CD4-positive, alpha-beta memory T cell (primary cell): Measurements from ENCODE around the gene ZBTB46. TPM values are rescaled to one million over a fixed set of nuclear protein-coding genes. Genes with fewer than 3 reads are reported as not detected.
A peak's percentile ranks its signal among the peaks of the same experiment; 100 is the strongest.

Experiments
- CTCF ChIA-PET: fragments of 350-600 bp; sonication (Branson Sonifier 250); formaldehyde crosslinking; loops from one replicate; lab custom pipeline; 2021; ENCODE audit warnings: inconsistent platforms; ENCODE audit not compliant: partially characterized antibody; lab: Charles Lee
- POLR2A ChIA-PET: fragments of 350-600 bp; sonication (Branson Sonifier 250); formaldehyde crosslinking; loops from one replicate; lab custom pipeline; 2021; ENCODE audit not compliant: partially characterized antibody; lab: Charles Lee
- DNase-seq, 5 donors: peaks; one replicate each; pipeline versions ENCODE4 v3.0.0 to v3.0.0-alpha.2; 2020 to 2022; ENCODE audit warnings: mixed read lengths in 1 of 5
- H3K27ac ChIP-seq: one replicate; pipeline ENCODE4 v1.7.0; 2013; ENCODE audit warnings: low read depth, low read length
- H3K27me3 ChIP-seq: 2 replicates; pipeline ENCODE4 v1.7.0; 2013; ENCODE audit warnings: mild to moderate bottlenecking, low read length, moderate library complexity; ENCODE audit not compliant: insufficient read depth
- H3K36me3 ChIP-seq: 2 replicates; pipeline ENCODE4 v1.7.0; 2013; ENCODE audit warnings: mild to moderate bottlenecking, low read length, moderate library complexity; ENCODE audit not compliant: insufficient read depth
- H3K4me1 ChIP-seq: 2 replicates; pipeline ENCODE4 v1.7.0; 2013; ENCODE audit warnings: mild to moderate bottlenecking, low read length, moderate library complexity; ENCODE audit not compliant: insufficient read depth
- H3K4me3 ChIP-seq, 2 donors: one replicate each; pipeline ENCODE4 v1.7.0; 2013; ENCODE audit warnings: low read length in 2 of 2, mild to moderate bottlenecking in 1 of 2
- H3K9me3 ChIP-seq, 2 donors: one replicate each; pipeline ENCODE4 v1.7.0; 2013; ENCODE audit warnings: low read length in 2 of 2, control low read depth in 1 of 2; ENCODE audit not compliant: control insufficient read depth in 1 of 2
- H3K27ac Mint-ChIP-seq, 7 donors: one replicate each; pipeline ENCODE4 v1.8.0; 2020 to 2021; ENCODE audit warnings: mixed read lengths in 7 of 7, mild to moderate bottlenecking in 6 of 7, inconsistent platforms in 3 of 7, moderate library complexity in 3 of 7
- H3K27me3 Mint-ChIP-seq, 2 donors: one replicate each; pipeline ENCODE4 v1.8.0; 2020 to 2021; ENCODE audit warnings: mixed read lengths in 2 of 2
- H3K36me3 Mint-ChIP-seq, 2 donors: one replicate each; pipeline ENCODE4 v1.8.0; 2020 to 2021; ENCODE audit warnings: mixed read lengths in 2 of 2, inconsistent platforms in 1 of 2, mild to moderate bottlenecking in 1 of 2
- H3K4me1 Mint-ChIP-seq, 4 donors: one replicate each; pipeline ENCODE4 v1.8.0; 2020 to 2021; ENCODE audit warnings: mixed read lengths in 4 of 4, mild to moderate bottlenecking in 1 of 4
- H3K4me3 Mint-ChIP-seq, 8 donors: one replicate each; pipeline ENCODE4 v1.8.0; 2020 to 2021; ENCODE audit warnings: mixed read lengths in 8 of 8, mild to moderate bottlenecking in 7 of 8, moderate library complexity in 6 of 8, inconsistent platforms in 3 of 8
- H3K9me3 Mint-ChIP-seq, 8 donors: one replicate each; pipeline ENCODE4 v1.8.0; 2020 to 2021; ENCODE audit warnings: mixed read lengths in 8 of 8, mild to moderate bottlenecking in 5 of 8, inconsistent platforms in 3 of 8, moderate library complexity in 1 of 8
- intact Hi-C: fragments of 100-400 bp; cut with micrococcal nuclease; formaldehyde crosslinking; loops from one replicate; pipeline ENCODE4 v1.15.1; 2023
- polyA plus RNA-seq, 2 donors: library from polyadenylated mRNA; unstranded; fragments of 300-500 nt; fragmentation: Illumina TruSeq; gene quantifications; one replicate each; pipeline ENCODE4 v1.2.3, GENCODE V29; 2021
- total RNA-seq, 2 experiments: library from RNA; stranded (reverse); gene quantifications; one replicate each; pipeline ENCODE4 v1.2.3, GENCODE V29; 2021

The ZBTB46 gene
- total and polyA plus RNA-seq, 4 experiments from 2014 or later = 0.09 to 0.87 (median 0.28) TPM; not detected in 1

DNA sequence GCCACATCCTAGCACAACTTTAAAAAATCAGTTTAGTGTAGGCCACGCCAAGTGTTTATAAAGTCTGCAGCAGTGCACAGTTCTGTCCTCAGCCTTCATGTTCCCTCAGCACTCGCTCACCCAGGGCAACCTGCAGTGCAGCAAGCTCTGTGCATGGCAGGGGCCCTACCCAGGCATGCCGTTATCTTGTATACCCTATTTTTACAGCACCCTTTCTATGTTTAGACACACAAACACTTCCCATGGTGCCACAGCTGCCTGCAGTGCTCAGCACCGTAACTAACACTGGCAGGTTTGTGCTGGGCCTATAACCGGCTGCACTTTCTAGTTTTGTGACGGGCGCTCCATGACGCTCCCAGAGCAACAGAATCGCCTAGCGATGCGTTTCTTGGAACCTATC lies 43.8 kb downstream of the ZBTB46 start:
- POLR2A ChIA-PET = interaction anchor here (1.7 kb wide), 1 partner anchor 249 kb away, joined by 5 read pairs; the partner anchor contains the start of gene PTK6
- no peak overlapping the region for H3K27ac ChIP-seq
- Mint-ChIP-seq H3K4me3 (no peak overlapping the region), H3K27ac (no peak overlapping the region), H3K27me3 (peaks cover 0 to 2% of the 10 kb centered on the region in 2 donors), H3K4me1 (peaks cover 5 to 17% (median 8%) of the 10 kb centered on the region in 4 donors), H3K36me3 (no peaks in the 10 kb centered on the region), H3K9me3 (no peaks in the 10 kb centered on the region)
- intact Hi-C loops = loop anchor here (2.0 kb wide), 1 partner anchor 333 kb away; no protein-coding TSS in a partner anchor
- no peak overlapping the region for H3K4me3 ChIP-seq
- H3K36me3 ChIP-seq = no peaks in the 10 kb centered on the region
- peaks cover 5% of the 10 kb centered on the region for H3K4me1 ChIP-seq
- H3K27me3 ChIP-seq = no peaks in the 10 kb centered on the region
- no peaks in the 10 kb centered on the region for H3K9me3 ChIP-seq
- CTCF ChIA-PET = interaction anchor here (1.0 to 5.7 kb wide), 6 partner anchors 7 to 186 kb away, joined by 3 to 39 read pairs (median 8); partner anchors contain the start of gene TPD52L2
- no peak for DNase-seq

DNA sequence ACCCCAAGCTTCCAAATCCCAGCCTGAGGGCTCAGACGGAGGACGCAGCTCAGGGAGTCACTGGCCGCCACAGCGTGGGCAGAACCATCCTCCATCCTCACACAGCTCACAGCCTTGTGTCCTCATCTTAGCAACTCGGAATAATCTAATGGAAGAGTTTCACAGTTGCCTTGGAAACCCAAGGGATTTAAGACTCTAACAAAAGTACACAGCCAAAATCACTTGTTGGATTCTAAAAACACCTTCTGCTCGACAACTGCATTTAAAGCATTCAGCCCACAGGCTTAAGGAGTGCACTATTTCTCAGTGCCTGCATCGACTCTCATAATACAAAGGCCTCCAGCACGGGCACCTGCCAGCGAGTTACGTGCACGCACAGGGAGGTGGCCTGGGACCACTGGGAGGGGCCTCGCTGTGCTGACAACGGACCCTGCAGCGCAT lies 45.4 kb downstream of the ZBTB46 start:
- H3K27me3 Mint-ChIP-seq = no peaks in the 10 kb centered on the region
- Histone ChIP-seq H3K4me1 (peaks cover 14% of the 10 kb centered on the region), H3K4me3 (no peak overlapping the region), H3K27ac (no peak overlapping the region), H3K9me3 (no peaks in the 10 kb centered on the region), H3K27me3 (no peaks in the 10 kb centered on the region), H3K36me3 (no peaks in the 10 kb centered on the region)
- H3K4me3 Mint-ChIP-seq = peak overlapping the region in 1 of 8 donors; percentile 21
- H3K4me1 Mint-ChIP-seq = peaks cover 14 to 27% (median 17%) of the 10 kb centered on the region in 4 donors
- DNase-seq = no peak
- ChIA-PET CTCF (interaction anchor here (0.8 to 5.7 kb wide), 25 partner anchors 8 to 357 kb away, joined by 3 to 39 read pairs (median 4); partner anchors contain the start of genes ARFRP1, LIME1, PTK6 and TPD52L2), POLR2A (interaction anchor here (1.0 to 1.7 kb wide), 5 partner anchors 35 to 248 kb away, joined by 4 to 8 read pairs (median 5); partner anchors contain the start of genes ARFRP1, LIME1, PTK6 and TPD52L2)
- intact Hi-C loops = loop anchor here (1.0 to 2.0 kb wide), 3 partner anchors 79 to 335 kb away; no protein-coding TSS in a partner anchor
- H3K36me3 Mint-ChIP-seq = no peaks in the 10 kb centered on the region
- no peaks in the 10 kb centered on the region for H3K9me3 Mint-ChIP-seq
- peak overlapping the region in 2 of 7 donors; percentile 41 to 50 for H3K27ac Mint-ChIP-seq

DNA sequence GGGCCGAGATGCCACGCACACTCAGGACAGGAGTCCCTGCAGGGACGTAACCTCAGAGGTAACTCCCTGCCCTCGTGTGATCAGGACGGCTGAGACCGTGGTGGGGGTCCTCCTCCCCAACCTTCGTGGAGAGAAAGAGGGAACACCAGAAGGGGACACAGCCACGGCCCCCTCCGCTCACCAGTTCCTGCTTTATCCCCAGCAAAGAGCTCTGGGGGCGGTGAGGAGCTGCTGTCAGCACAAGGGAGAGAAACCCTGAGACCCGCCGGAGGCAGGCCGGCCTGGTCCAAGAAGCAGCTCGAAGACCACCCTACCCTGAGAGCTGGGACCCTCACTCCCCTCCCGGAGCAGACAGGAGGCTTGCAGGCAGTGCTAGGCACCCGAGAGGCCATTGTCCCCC lies 47.1 kb downstream of the ZBTB46 start:
- Mint-ChIP-seq H3K27ac (no peak overlapping the region), H3K27me3 (no peaks in the 10 kb centered on the region)
- POLR2A ChIA-PET = interaction anchor here (0.8 to 1.9 kb wide), 2 partner anchors 42 to 48 kb away, joined by 4 to 6 read pairs; partner anchors contain the start of gene LIME1

GRCh38 chr20:63782521-63782971 lies 48.5 kb downstream of the ZBTB46 start:
- no peaks in the 10 kb centered on the region for H3K27me3 ChIP-seq
- Mint-ChIP-seq H3K4me3 (peak overlapping the region in 2 of 8 donors; percentile 50 to 74), H3K27me3 (no peaks in the 10 kb centered on the region), H3K27ac (peak overlapping the region in 4 of 7 donors; percentile 55 to 90 (median 86)), H3K4me1 (peaks cover 16 to 27% (median 17%) of the 10 kb centered on the region in 4 donors), H3K9me3 (no peaks in the 10 kb centered on the region), H3K36me3 (no peaks in the 10 kb centered on the region)
- H3K36me3 ChIP-seq = no peaks in the 10 kb centered on the region
- peaks cover 14% of the 10 kb centered on the region for H3K4me1 ChIP-seq
- DNase-seq = peak in 2 of 5 donors; percentile 17 to 37
- no peak overlapping the region for H3K27ac ChIP-seq
- H3K4me3 ChIP-seq = no peak overlapping the region
- intact Hi-C loops = loop anchor here (1.0 kb wide), 4 partner anchors 45 to 244 kb away; partner anchors contain the start of gene ARFRP1
- ChIA-PET CTCF (interaction anchor here (0.8 kb wide), 1 partner anchor 12 kb away, joined by 3 read pairs; no protein-coding TSS in a partner anchor), POLR2A (interaction anchor here (1.1 to 1.9 kb wide), 2 partner anchors 17 to 41 kb away, joined by 5 to 6 read pairs; no protein-coding TSS in a partner anchor)
- H3K9me3 ChIP-seq = no peaks in the 10 kb centered on the region

More for the DNA sequence above, 47.1 kb downstream of the ZBTB46 start:
- Mint-ChIP-seq H3K4me3 (no peak overlapping the region), H3K4me1 (peaks cover 14 to 27% (median 17%) of the 10 kb centered on the region in 4 donors), H3K36me3 (no peaks in the 10 kb centered on the region), H3K9me3 (no peaks in the 10 kb centered on the region)
- Histone ChIP-seq H3K36me3 (no peaks in the 10 kb centered on the region), H3K27me3 (no peaks in the 10 kb centered on the region), H3K4me3 (no peak overlapping the region), H3K27ac (no peak overlapping the region), H3K9me3 (no peaks in the 10 kb centered on the region), H3K4me1 (peaks cover 14% of the 10 kb centered on the region)
- intact Hi-C loops = no loop called here
- no peak for DNase-seq
- CTCF ChIA-PET = interaction anchor here (0.6 to 5.7 kb wide), 13 partner anchors 9 to 338 kb away, joined by 3 to 39 read pairs (median 3); partner anchors contain the start of genes LIME1, PTK6, SLC2A4RG and TPD52L2

GRCh38 chr20:63782051-63782471 lies 49.0 kb downstream of the ZBTB46 start:
- Mint-ChIP-seq H3K27me3 (no peaks in the 10 kb centered on the region), H3K9me3 (no peaks in the 10 kb centered on the region), H3K27ac (peak overlapping the region; percentile 17 to 90 (median 82)), H3K36me3 (no peaks in the 10 kb centered on the region), H3K4me3 (peak overlapping the region in 6 of 8 donors; percentile 55 to 80 (median 70)), H3K4me1 (peaks cover 16 to 27% (median 17%) of the 10 kb centered on the region in 4 donors)
- CTCF ChIA-PET = interaction anchor here (0.6 to 1.2 kb wide), 4 partner anchors 31 to 238 kb away, joined by 3 to 5 read pairs (median 3); no protein-coding TSS in a partner anchor
- Histone ChIP-seq H3K36me3 (no peaks in the 10 kb centered on the region), H3K9me3 (no peaks in the 10 kb centered on the region), H3K27ac (no peak overlapping the region), H3K4me1 (peaks cover 14% of the 10 kb centered on the region), H3K27me3 (no peaks in the 10 kb centered on the region), H3K4me3 (no peak overlapping the region)
- intact Hi-C loops = loop anchor here (1.0 kb wide), 4 partner anchors 45 to 244 kb away; partner anchors contain the start of gene ARFRP1
- POLR2A ChIA-PET = interaction anchor here (0.7 kb wide), 1 partner anchor 72 kb away, joined by 5 read pairs; no protein-coding TSS in a partner anchor
- DNase-seq = peak; percentile 65 to 83 (median 73)

DNA sequence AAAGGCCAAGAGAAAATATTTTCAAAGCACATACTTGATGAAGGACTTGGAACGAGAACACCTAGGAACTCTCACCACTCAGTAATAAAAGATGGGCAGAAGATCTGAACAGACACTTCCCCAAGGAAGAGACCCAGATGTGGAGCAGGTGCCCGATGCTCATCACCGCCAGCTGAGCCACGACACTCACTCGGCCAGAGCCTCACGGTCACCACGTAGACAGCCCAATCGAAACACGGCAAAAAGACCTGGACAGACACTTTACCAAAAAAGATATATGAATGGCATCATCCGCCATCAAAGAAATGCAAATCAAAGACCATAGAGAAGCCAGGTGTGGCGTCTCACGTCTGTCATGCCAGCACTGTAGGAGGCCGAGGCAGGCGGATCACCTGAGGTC lies 49.9 kb downstream of the ZBTB46 start:
- Mint-ChIP-seq H3K27ac (peak overlapping the region in 4 of 7 donors; percentile 37 to 60 (median 46)), H3K9me3 (no peaks in the 10 kb centered on the region), H3K36me3 (no peaks in the 10 kb centered on the region), H3K27me3 (no peaks in the 10 kb centered on the region), H3K4me3 (peak overlapping the region in 4 of 8 donors; percentile 21 to 72 (median 45)), H3K4me1 (peaks cover 12 to 23% (median 16%) of the 10 kb centered on the region in 4 donors)
- H3K27ac ChIP-seq = no peak overlapping the region
- H3K36me3 ChIP-seq = no peaks in the 10 kb centered on the region
- no peak for DNase-seq
- POLR2A ChIA-PET = no interaction called here
- CTCF ChIA-PET = interaction anchor here (0.6 to 1.2 kb wide), 5 partner anchors 31 to 243 kb away, joined by 3 to 5 read pairs (median 3); no protein-coding TSS in a partner anchor
- intact Hi-C loops = no loop called here
- H3K9me3 ChIP-seq = no peaks in the 10 kb centered on the region
- H3K4me1 ChIP-seq = peaks cover 14% of the 10 kb centered on the region
- H3K27me3 ChIP-seq = no peaks in the 10 kb centered on the region
- H3K4me3 ChIP-seq = no peak overlapping the region

DNA sequence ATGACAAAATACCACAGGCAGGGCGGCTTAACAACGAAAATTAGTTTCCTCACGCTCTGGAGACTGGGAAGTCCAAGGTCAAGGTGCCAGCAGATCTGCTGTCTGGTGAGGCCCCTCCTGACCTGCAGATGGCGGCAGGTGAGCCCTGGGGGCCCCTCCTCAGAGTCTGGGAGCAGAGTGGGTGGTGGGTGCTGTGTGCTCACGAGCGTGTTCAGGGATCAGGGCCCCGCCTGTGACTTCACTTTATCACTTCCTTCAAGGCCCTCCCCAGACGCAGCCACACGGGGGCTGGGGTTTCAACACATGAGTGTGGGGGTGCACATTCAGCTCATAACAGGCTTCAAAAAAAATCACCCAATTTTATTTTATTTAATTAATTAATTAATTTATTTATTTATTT lies 52.2 kb downstream of the ZBTB46 start:
- Histone ChIP-seq H3K4me1 (peaks cover 14% of the 10 kb centered on the region), H3K9me3 (no peaks in the 10 kb centered on the region), H3K4me3 (no peak overlapping the region), H3K27ac (no peak overlapping the region), H3K36me3 (no peaks in the 10 kb centered on the region), H3K27me3 (no peaks in the 10 kb centered on the region)
- Mint-ChIP-seq H3K9me3 (no peaks in the 10 kb centered on the region), H3K4me3 (no peak overlapping the region), H3K36me3 (no peaks in the 10 kb centered on the region), H3K27ac (no peak overlapping the region), H3K27me3 (peaks cover 0 to 2% of the 10 kb centered on the region in 2 donors), H3K4me1 (peaks cover 12 to 16% (median 14%) of the 10 kb centered on the region in 4 donors)
- POLR2A ChIA-PET = no interaction called here
- intact Hi-C loops = no loop called here
- DNase-seq = no peak
- CTCF ChIA-PET = no interaction called here
